Liver (tissue), 3 donors: Measurements from ENCODE around the gene LRRC10B.

ENCODE experiments used
- EGR1 ChIP-seq, 2 donors: IDR thresholded peaks; 2 replicates each; pipeline ENCODE4 v1.6.1; 2016 to 2018; ENCODE audit warnings: antibody characterized with exemption in 2 of 2, low read depth in 2 of 2
- FOXA1 ChIP-seq: IDR thresholded peaks from 2 replicates; pipeline ENCODE4 v1.6.1; 2016; ENCODE audit warnings: antibody characterized with exemption
- FOXA2 ChIP-seq: IDR thresholded peaks from 2 replicates; pipeline ENCODE4 v1.6.1; 2016; ENCODE audit warnings: antibody characterized with exemption
- NR2F2 ChIP-seq: IDR thresholded peaks from 2 replicates; pipeline ENCODE4 v1.6.1; 2016; ENCODE audit warnings: antibody characterized with exemption
- RAD21 ChIP-seq, 2 donors: IDR thresholded peaks; 2 replicates each; pipeline ENCODE4 v1.6.1; 2016; ENCODE audit warnings: antibody characterized with exemption in 2 of 2, mild to moderate bottlenecking in 2 of 2
- RXRA ChIP-seq, 2 donors: IDR thresholded peaks; 2 replicates each; pipeline ENCODE4 v1.6.1; 2017 to 2018; ENCODE audit warnings: antibody characterized with exemption in 2 of 2, mild to moderate bottlenecking in 1 of 2
- SP1 ChIP-seq: IDR thresholded peaks from 2 replicates; pipeline ENCODE4 v1.6.1; 2018; ENCODE audit warnings: antibody characterized with exemption, mild to moderate bottlenecking
- TAF1 ChIP-seq: conservative IDR thresholded peaks from 2 replicates; pipeline ENCODE4 v1.6.1; 2016; ENCODE audit warnings: antibody characterized with exemption, mild to moderate bottlenecking
- YY1 ChIP-seq: IDR thresholded peaks from 2 replicates; pipeline ENCODE4 v1.6.1; 2016; ENCODE audit warnings: antibody characterized with exemption, mild to moderate bottlenecking
- TF ChIP-seq, protein P1 (sequence below): fragments of 150-350 bp; IDR thresholded peaks from 2 replicates; pipeline ENCODE4 v1.5.1; 2017; ENCODE audit warnings: improper control_type of control experiment, low read depth, low read length; ENCODE audit not compliant: missing input control
- TF ChIP-seq, protein P2 (sequence below): IDR thresholded peaks from 2 replicates; pipeline ENCODE4 v1.6.1; 2016; ENCODE audit warnings: antibody characterized with exemption
- TF ChIP-seq, protein P3 (sequence below): IDR thresholded peaks from 2 replicates; pipeline ENCODE4 v1.6.1; 2016; ENCODE audit warnings: antibody characterized with exemption
- TF ChIP-seq, protein P4 (sequence below): IDR thresholded peaks from 2 replicates; pipeline ENCODE4 v1.6.1; 2016; ENCODE audit warnings: antibody characterized with exemption
- TF ChIP-seq, protein P5 (sequence below): IDR thresholded peaks from 2 replicates; pipeline ENCODE4 v1.6.1; 2016; ENCODE audit warnings: antibody characterized with exemption, mild to moderate bottlenecking
- donor health status: healthy.
- donor health status: healthy.

DNA sequence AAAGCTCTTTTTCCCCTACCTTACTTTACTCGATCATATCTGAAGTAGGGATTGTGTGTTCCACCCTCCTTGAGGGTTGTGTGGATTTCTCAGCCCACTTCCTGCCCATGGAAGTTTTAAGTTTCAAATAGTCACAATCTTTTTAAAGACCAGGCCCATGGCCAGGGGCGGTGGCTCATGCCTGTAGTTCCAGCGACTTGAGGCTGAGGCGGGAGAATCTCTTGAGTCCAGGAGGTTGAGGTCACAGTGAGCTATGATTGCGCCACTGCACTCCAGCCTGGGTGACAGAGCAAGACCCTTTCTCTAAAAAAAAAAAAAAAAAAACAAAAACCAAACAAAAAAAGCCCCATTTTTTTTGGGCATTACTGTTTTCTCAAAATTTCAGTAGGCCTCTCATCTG lies 36.3 kb upstream of the LRRC10B start:
- no peak for TF ChIP-seq FOXA2
- TF ChIP-seq, protein P1, sequence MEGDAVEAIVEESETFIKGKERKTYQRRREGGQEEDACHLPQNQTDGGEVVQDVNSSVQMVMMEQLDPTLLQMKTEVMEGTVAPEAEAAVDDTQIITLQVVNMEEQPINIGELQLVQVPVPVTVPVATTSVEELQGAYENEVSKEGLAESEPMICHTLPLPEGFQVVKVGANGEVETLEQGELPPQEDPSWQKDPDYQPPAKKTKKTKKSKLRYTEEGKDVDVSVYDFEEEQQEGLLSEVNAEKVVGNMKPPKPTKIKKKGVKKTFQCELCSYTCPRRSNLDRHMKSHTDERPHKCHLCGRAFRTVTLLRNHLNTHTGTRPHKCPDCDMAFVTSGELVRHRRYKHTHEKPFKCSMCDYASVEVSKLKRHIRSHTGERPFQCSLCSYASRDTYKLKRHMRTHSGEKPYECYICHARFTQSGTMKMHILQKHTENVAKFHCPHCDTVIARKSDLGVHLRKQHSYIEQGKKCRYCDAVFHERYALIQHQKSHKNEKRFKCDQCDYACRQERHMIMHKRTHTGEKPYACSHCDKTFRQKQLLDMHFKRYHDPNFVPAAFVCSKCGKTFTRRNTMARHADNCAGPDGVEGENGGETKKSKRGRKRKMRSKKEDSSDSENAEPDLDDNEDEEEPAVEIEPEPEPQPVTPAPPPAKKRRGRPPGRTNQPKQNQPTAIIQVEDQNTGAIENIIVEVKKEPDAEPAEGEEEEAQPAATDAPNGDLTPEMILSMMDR, result no peak
- TF ChIP-seq, protein P2, sequence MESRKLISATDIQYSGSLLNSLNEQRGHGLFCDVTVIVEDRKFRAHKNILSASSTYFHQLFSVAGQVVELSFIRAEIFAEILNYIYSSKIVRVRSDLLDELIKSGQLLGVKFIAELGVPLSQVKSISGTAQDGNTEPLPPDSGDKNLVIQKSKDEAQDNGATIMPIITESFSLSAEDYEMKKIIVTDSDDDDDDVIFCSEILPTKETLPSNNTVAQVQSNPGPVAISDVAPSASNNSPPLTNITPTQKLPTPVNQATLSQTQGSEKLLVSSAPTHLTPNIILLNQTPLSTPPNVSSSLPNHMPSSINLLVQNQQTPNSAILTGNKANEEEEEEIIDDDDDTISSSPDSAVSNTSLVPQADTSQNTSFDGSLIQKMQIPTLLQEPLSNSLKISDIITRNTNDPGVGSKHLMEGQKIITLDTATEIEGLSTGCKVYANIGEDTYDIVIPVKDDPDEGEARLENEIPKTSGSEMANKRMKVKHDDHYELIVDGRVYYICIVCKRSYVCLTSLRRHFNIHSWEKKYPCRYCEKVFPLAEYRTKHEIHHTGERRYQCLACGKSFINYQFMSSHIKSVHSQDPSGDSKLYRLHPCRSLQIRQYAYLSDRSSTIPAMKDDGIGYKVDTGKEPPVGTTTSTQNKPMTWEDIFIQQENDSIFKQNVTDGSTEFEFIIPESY, result no peak
- no peak for TF ChIP-seq EGR1 (IDR thresholded peaks at IDR 0.05; ENCODE audit: low read depth in 2 of 2)
- TF ChIP-seq, protein P3, sequence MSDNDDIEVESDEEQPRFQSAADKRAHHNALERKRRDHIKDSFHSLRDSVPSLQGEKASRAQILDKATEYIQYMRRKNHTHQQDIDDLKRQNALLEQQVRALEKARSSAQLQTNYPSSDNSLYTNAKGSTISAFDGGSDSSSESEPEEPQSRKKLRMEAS, result no peak
- TF ChIP-seq, protein P4, sequence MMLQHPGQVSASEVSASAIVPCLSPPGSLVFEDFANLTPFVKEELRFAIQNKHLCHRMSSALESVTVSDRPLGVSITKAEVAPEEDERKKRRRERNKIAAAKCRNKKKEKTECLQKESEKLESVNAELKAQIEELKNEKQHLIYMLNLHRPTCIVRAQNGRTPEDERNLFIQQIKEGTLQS, result no peak
- no peak for TF ChIP-seq YY1
- TF ChIP-seq, protein P5, sequence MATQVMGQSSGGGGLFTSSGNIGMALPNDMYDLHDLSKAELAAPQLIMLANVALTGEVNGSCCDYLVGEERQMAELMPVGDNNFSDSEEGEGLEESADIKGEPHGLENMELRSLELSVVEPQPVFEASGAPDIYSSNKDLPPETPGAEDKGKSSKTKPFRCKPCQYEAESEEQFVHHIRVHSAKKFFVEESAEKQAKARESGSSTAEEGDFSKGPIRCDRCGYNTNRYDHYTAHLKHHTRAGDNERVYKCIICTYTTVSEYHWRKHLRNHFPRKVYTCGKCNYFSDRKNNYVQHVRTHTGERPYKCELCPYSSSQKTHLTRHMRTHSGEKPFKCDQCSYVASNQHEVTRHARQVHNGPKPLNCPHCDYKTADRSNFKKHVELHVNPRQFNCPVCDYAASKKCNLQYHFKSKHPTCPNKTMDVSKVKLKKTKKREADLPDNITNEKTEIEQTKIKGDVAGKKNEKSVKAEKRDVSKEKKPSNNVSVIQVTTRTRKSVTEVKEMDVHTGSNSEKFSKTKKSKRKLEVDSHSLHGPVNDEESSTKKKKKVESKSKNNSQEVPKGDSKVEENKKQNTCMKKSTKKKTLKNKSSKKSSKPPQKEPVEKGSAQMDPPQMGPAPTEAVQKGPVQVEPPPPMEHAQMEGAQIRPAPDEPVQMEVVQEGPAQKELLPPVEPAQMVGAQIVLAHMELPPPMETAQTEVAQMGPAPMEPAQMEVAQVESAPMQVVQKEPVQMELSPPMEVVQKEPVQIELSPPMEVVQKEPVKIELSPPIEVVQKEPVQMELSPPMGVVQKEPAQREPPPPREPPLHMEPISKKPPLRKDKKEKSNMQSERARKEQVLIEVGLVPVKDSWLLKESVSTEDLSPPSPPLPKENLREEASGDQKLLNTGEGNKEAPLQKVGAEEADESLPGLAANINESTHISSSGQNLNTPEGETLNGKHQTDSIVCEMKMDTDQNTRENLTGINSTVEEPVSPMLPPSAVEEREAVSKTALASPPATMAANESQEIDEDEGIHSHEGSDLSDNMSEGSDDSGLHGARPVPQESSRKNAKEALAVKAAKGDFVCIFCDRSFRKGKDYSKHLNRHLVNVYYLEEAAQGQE, result no peak
- no peak for TF ChIP-seq FOXA1
- TF ChIP-seq RAD21 (IDR thresholded peaks at IDR 0.05), result no peak
- no peak for TF ChIP-seq TAF1
- no peak for TF ChIP-seq RXRA (IDR thresholded peaks at IDR 0.05)
- no peak for TF ChIP-seq NR2F2
- no peak for TF ChIP-seq SP1
